EL (cell line): ENCODE results near the gene EIF4A2.
"Not testable (repeated sequence)": the region's sequence is repeated elsewhere in the genome, so short reads cannot be mapped to it uniquely, and the experiment has no call there.

Source experiments
- DNase-seq: peaks from one replicate; pipeline ENCODE4 v3.0.0-alpha.2; 2016

The EIF4A2 gene

GRCh38 chr3:186821429-186822387, 38.3 kb downstream of the EIF4A2 start:
- DNase-seq = peak; percentile 81

GRCh38 chr3:186822388-186822759, 39.0 kb downstream of the EIF4A2 start:
- DNase-seq = not testable (repeated sequence)

- DNase-seq = peak; percentile 30
Measured at GRCh38 chr3:186823386-186823785, 40.0 kb downstream of the EIF4A2 start.

GRCh38 chr3:186824430-186825139, 41.2 kb downstream of the EIF4A2 start:
- no peak for DNase-seq

GRCh38 chr3:186825294-186825821, 42.0 kb downstream of the EIF4A2 start:
- DNase-seq = peak; percentile 77

GRCh38 chr3:186825872-186826409, 42.6 kb downstream of the EIF4A2 start:
- DNase-seq = no peak

- DNase-seq = no peak
Measured at GRCh38 chr3:186826410-186826975, 43.1 kb downstream of the EIF4A2 start.

GRCh38 chr3:186826976-186827857, 43.8 kb downstream of the EIF4A2 start:
- DNase-seq = peak; percentile 85

- no peak for DNase-seq
Measured at GRCh38 chr3:186828340-186828739, 45.0 kb downstream of the EIF4A2 start.

- DNase-seq = no peak
Measured at GRCh38 chr3:186831798-186832197, 48.4 kb downstream of the EIF4A2 start.

GRCh38 chr3:186832276-186832675, 48.9 kb downstream of the EIF4A2 start:
- no peak for DNase-seq
